HG02870 (cell line): ENCODE results near the gene AGAP2.
"Not testable (repeated sequence)": the region's sequence is repeated elsewhere in the genome, so short reads cannot be mapped to it uniquely, and the experiment has no call there.

Experiments
- ATAC-seq: cut with Tn5 transposase; IDR thresholded peaks from one replicate; pipeline ENCODE4 v1.9.1; 2021; ENCODE audit warnings: mild to moderate bottlenecking, moderate library complexity; ENCODE audit not compliant: unreplicated experiment

The AGAP2 gene

DNA sequence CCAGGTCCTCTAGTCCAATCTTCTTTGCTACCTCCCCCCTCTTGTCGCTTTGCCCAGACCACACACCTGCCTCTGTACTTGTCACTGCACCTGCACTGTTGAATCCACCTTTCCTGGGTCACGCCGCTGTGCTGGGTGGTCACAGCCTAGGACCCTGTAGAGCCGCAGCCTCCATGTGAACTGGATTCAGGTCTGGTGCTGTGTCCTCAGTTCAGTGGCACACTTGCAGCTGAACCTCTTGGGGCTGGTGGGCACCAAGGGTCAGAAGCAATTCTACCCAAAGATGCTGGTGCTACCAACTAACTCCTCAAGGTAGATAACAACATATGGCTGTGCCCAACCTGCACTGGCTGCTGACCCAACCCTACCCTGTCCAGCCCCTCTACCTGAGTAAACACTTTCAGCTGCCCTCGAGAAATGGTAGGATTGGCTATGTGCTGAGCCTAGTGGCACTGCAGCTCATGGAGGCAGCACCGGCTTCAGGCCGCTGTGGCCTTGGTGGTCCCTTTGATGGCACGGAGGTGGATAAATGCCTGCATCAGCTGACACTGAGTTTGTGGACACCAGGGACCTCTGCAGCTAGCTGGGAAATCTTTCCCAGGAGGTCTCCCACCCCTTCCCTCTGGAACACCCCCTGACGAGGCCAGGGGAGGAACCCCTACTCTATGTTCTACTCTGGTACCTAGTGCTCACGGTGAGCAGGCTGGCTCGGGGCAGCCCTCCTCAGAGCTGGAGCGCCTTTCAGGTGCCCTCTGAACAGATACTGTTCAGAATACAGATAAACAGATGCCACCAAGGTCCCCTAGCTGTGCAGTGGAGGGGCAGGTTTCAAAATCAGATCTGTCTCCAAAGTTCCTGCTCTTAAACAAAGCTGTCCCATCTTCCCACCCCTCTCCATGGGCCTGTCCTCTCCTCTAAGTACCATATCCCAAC, 14.3 kb downstream of the AGAP2 start:
- no peak for ATAC-seq

DNA sequence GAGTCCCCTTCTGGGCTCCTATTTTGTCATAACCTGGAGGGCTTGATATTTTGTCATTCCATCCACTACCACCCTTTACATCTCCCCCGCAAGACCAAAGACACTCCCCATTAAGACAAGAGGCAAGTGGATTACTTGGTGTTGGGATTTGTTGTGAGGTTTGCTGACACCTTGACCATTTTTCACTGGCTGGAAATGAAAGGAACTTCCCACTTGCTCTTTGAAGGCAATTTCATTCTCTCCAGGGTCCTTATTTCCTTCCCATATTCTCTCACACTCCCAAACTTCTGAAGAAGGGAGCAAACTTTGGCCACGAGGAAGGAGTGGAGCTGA, 14.9 kb downstream of the AGAP2 start:
- ATAC-seq: no peak

DNA sequence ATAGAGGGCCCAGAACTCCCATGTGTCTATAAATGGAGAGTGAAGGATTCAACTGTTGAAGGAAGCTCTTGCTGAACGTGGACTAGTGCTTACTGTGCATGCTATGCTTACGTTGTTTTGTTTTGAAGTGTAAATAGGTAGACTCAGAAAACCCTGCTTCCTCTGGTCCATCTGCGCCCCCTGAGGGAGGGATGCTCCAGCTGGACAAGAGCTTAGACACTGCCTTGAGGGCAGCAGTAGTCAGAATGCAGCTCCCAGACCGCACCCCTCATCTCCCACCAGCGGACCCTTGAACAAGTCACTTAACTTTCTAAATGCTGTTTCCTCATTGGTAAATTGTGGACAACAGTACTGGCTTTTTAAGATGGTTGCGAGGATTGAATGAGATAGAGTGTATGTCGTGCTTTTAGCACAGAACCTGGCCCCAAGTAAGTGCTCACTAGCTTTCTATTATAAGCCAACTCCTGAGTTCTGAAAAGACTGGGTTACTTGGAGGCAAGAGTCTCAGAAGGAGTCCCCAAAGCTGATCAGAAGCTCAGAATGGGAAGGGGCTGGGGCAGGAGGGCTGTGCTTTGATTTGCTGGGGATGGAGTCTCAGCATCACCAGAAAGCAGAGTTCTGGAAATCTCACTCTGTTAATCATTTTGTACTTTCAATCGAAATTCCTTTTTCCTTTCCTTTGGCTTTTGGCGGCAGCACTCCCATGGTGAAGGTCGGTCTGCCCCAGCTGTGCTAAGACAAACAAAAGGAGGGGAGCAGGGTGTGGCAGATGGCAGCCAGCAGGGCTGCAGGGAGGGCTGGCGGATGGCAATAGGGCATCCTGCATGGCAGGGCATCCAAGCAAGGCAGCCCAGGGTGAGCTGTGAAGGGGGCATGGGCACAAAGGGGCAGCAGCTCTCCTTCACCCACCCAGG, 15.6 kb downstream of the AGAP2 start:
- ATAC-seq: no peak

DNA sequence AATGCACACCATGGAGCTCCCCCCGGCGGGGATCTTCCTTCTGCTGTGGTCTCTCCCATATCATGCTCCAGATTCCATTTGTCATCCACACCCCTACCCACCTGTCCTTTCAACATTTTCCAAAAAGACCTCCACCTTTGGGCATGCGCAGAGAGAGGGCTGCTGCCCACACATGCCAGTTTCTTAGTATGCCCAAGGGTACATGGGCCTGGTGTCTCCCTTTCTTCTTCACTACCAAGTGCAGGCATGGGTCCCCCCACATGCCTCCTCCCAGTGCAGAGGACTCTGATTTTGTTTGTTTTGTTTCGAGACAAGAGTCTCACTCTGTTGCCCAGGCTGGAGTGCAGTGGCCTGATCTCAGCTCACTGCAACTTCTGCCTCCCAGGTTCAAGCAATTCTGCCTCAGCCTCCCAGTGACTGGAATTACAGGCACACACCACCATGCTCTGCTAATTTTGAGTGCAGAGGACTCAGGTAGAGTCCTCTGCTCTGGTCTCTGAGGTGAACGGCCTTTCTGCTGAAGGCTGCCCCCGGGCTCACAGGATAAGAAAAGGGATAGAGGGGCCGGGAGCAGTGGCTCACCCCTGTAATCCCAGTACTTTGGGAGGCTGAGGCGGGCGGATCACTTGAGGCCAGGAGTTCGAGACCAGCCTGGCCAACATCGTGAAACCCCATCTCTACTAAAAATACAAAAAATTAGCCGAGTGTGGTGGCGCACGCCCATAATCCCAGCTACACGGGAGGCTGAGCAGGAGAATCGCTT, 16.5 kb downstream of the AGAP2 start:
- not testable (repeated sequence) for ATAC-seq

DNA sequence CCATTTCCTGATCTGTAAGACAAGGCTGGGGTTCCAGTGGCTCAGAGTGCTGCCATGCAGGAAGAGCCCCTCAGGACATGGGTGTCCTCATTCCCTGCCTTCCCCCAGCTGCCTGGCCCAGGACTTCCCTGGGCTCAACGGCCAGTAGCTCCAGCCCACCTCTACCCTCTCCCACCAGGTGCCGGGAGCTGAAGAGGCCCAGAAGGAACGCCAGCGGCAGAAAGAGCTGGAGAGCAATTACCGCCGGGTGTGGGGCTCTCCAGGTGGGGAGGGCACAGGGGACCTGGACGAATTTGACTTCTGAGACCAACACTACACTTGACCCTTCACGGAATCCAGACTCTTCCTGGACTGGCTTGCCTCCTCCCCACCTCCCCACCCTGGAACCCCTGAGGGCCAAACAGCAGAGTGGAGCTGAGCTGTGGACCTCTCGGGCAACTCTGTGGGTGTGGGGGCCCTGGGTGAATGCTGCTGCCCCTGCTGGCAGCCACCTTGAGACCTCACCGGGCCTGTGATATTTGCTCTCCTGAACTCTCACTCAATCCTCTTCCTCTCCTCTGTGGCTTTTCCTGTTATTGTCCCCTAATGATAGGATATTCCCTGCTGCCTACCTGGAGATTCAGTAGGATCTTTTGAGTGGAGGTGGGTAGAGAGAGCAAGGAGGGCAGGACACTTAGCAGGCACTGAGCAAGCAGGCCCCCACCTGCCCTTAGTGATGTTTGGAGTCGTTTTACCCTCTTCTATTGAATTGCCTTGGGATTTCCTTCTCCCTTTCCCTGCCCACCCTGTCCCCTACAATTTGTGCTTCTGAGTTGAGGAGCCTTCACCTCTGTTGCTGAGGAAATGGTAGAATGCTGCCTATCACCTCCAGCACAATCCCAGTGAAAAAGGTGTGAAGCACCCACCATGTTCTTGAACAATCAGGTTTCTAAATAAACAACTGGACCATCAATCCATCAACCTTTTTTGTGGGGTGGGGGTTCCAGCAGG, 17.6 kb downstream of the AGAP2 start:
- no peak for ATAC-seq

DNA sequence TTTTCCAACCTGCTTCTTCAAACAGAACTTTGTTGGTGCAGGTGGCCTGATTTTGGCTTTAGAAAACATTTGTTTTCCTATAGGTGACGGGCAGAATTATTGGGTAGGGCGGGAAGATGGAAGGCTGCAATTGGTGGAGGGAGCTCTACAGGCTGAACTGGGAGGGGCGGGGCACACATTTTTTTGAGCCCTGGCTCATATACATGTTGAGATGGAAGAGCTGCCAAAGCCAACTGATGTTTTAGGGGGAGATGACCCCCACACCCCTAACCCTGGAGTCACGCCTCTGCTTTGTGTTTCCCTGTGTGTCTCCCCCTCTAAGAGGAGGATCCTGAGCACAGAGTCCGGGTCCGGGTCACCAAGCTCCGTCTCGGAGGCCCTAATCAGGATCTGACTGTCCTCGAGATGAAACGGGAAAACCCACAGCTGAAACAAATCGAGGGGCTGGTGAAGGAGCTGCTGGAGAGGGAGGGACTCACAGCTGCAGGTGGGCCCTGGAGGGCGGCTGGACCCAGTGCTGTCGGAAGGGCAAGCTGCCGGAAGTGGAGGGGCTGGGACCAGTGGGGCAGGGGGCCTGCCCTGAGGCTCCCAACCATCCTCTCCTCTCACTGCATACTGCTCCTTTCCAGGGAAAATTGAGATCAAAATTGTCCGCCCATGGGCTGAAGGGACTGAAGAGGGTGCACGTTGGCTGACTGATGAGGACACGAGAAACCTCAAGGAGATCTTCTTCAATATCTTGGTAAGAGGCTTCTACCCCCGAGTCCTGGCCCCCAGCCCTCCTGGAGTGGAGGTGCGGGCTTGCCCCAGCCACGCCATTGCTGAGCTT, 18.6 kb downstream of the AGAP2 start:
- ATAC-seq: no peak

DNA sequence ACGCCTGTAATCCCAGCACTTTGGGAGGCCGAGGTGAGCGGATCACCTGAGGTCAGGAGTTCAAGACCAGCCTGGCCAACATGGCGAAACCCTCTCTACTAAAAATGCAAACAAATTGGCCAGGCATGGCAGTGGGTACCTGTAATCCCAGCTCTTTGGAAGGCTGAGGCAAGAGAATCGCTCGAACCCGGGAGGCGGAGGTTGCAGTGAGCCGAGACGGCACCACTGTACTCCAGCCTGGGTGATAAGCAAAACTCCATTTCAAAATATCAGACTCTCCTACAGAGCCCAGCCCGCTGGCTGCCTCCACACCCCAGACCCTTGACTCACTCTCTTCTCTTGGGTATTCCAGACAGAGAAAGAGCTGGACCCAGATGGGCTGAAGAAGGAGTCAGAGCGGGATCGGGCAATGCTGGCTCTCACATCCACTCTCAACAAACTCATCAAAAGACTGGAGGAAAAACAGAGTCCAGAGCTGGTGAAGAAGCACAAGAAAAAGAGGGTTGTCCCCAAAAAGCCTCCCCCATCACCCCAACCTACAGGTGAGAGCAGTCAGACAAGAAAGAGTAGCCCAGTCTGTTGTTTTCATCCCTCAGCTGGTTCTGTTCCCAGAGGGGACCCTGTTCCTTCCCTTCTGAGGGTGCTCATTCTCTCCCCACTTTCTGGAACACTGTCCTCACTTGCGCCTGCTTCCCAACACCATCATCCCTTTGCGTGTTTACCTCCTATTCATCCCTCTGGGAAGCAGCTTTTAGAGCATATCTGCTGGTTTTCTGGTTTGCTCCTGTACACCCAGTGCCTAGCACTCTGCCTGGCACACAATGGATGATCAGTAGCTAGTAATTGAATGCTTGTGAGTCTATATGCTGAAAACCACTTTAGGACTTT, 19.7 kb downstream of the AGAP2 start:
- ATAC-seq: no peak

DNA sequence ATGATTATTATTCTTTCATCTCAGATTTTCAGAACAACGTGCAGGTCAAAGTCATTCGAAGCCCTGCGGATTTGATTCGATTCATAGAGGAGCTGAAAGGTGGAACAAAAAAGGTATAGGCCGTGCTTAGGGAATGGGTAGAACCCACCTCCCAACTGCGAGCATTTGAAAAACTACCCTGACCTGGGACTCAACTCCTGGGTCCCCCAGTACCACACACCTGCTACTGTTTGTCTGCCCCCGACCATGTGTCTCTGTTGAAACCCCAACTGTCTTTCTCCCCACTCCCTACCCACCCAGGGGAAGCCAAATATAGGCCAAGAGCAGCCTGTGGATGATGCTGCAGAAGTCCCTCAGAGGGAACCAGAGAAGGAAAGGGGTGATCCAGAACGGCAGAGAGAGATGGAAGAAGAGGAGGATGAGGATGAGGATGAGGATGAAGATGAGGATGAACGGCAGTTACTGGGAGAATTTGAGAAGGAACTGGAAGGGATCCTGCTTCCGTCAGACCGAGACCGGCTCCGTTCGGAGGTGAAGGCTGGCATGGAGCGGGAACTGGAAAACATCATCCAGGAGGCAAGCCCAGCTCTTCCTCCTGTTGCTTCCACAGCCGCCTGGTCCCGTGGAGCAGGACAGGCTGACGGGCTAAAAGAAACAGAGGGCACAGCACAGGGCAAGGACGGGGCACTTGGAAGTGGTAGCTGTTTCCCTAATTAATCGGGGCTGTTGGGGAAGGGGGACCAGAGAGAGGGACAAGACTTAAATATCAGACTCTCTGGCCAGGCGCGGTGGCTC, 20.5 kb downstream of the AGAP2 start:
- no peak for ATAC-seq

DNA sequence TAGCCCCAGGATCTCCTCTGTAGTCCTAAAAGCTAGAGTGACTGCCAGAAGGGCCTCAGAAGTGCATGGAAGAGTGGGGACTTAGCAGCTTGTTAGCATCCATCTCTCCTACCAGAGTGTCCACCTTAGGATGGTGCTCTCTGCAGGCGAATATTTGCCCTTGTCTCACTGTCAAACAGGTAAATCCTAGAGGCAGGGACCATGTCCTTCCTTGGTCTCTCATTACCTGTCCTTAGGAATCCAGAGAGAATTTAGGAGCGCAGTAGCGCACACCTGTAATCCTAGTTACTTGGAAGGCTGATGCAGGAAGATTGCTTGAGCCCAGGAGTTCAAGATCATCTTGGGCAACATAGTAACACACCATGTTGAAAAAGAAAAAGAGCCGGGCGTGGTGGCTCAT, 21.4 kb downstream of the AGAP2 start:
- ATAC-seq: no peak

DNA sequence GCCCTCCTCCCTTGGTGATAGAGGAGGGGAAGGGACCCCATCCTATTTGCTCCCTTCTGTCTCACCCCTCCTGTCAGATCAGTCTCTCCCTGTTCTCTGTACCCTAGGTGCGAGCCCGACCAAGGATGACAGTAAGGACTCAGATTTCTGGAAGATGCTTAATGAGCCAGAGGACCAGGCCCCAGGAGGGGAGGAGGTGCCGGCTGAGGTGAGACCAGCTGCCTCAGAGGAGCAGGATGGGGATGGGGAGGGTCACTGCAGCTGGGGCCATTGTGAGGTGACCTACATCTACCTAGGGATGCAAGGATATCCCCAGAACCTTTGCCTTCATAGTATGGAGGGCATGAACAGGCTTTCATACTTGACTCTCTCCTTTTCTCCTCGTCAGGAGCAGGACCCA, 22.2 kb downstream of the AGAP2 start:
- no peak for ATAC-seq

DNA sequence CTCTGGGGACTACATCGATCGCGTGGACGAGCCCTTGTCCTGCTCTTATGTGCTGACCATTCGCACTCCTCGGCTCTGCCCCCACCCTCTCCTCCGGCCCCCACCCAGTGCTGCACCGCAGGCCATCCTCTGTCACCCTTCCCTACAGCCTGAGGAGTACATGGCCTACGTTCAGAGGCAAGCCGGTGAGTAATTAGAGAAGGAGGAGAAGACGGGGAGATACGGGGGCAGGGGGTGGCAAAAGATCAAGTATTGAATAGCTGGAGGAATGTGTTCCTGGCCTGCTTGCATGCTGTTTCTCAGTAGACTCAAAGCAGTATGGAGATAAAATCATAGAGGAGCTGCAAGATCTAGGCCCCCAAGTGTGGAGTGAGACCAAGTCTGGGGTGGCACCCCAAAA, 22.8 kb downstream of the AGAP2 start:
- ATAC-seq: no peak

DNA sequence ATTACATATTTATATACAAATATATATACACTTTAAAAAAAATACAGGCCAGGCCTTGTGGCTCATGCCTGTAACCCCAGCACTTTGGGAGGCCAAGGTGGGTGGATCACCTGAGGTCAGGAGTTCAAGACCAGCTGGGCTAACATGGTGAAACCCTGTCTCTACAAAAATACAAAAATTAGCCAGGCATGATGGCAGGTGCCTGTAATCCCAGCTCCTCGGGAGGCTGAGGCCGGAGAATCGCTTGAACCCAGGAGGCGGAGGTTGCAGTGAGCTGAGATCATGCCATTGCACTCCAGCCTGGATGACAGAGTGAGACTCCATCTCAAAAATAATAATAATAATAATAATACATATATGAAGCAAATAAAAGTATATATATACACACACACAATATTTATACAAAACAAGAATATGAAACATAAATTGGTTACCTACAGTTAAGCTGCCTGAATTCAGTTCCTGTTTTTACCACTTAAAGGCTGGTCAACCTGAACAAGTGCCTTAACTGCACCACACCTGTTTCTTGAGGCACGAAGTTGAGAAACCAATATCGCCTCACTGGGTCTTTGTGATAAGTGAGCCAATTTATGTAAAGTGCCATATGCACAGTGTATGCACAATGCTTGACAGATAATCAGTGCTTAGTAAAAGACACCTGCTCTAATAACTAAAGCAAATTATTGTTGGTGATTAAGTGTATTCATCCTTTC, 23.4 kb downstream of the AGAP2 start:
- ATAC-seq: peak; percentile 61

DNA sequence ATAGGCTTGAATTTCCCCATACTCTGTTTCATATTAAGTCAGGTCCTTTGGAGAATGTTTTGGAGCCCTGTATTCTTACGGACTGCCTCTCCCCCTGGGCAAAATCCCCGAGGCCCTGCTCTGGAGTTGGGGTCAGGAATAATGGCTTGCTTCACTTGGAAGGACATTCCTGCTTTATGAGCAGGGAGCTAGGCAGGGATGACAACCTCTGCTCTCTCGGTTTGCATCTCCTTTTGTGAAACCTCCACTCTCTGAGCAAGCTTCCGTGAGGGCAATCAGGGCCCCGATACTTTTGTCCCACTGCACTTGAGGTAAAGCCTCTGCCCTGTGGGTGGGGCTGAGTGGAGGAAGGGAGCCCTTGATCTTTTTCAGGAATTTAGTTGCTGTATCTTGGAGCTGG, 25.3 kb downstream of the AGAP2 start:
- no peak for ATAC-seq

DNA sequence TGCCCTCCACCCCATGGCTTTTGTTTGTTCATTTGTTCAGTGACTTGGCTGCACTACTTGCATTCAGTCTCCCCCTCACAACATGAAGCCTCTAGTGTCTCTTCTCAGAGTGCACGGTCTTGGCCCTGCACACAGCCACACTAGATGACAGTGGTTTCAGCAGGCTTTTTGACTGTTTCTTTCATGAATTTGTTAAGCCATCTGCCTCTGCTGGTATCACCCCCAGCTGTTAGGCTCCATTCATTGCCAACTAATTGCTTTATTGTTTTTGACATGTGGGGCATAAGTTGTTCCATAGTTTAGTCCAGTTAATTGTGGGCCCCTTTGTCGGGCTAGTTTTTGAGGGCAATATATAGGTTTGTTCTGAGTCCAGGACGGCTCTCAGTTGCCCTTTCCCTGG, 25.8 kb downstream of the AGAP2 start:
- ATAC-seq: no peak

DNA sequence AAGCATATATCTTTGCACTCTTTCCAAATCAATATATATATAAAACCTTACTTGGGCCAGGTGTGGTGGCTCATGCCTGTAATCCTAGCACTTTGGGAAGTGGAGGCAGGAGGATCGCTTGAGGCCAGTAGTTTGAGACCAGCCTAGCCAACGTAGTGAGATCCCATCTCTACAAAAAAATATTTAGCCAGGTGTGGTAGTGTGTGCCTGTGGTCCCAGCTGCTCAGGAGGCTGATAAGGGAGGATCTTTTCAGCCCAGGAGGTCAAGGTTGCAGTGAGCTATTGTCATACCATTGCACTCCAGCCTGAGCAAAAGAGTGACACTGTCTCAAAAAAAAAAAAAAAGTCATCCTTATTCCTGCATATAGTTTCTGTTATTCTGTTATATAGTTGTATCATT, 30.2 kb downstream of the AGAP2 start:
- no peak for ATAC-seq

DNA sequence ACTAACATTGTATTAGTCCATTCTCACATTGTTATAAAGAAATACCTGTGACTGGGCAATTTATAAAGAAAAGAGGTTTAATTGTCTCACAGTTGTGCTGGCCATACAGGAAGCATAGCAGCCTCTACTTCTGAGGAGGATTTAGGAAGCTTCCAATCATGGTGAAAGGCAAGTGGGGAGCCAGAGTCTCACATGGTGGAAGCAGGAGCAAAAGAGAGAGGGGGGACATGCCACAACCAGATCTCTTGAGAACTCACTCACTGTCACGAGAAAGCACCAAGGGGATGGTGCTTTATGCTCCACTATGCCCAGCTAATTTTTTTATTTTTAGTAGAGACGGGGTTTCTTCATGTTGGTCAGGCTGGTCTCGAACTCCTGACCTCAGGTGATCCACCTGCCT, 31.3 kb downstream of the AGAP2 start:
- ATAC-seq: no peak

DNA sequence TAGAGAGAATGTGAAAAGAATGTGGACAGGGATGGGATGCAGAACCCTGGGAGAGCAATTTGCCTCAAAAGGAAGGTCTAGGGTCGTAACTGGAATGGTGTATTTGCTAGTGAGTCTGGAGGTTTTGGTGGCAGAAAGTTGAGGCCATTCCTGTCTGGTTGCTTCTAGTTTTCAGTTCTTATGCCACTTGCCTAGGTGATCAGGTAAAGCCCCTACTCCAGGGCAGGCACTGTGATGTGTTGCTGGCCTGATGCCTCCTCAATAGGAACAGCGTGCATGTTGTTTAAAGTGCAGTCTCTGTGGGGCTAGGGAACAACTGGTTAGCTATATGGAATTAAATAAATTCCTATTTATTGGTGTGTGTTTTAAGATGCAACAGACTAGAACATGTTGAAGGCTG, 38.2 kb downstream of the AGAP2 start:
- no peak for ATAC-seq
